Measurements from ENCODE around the gene LPP. TPM values are rescaled to one million over a fixed set of nuclear protein-coding genes. Genes with fewer than 3 reads are reported as not detected.

Gene LPP
- total and polyA plus RNA-seq, 2 of the 13 experiments (the other 11 are each of a cell fraction or from before 2014, with no cell fraction given), result 19.2 to 29.9 TPM

- DNase-seq (ENCODE audit: low spot score), result no peak
- Histone ChIP-seq H3K9me3 (ENCODE audit: low read length) (no peaks in the 10 kb centered on the region), H3K4me3 (replicated peaks in 1 of 3; ENCODE audit: insufficient read depth in 1 of 3, low read depth in 2 of 3, low read length in 3 of 3) (no peak overlapping the region), H3K27me3 (ENCODE audit: control insufficient read depth in 1 of 2, insufficient read depth in 2 of 2, low read length in 2 of 2) (no peaks in the 10 kb centered on the region), H3K36me3 (replicated peaks in 1 of 2; ENCODE audit: control insufficient read depth in 1 of 2, insufficient read depth in 2 of 2, low read length in 2 of 2) (no peaks in the 10 kb centered on the region), H3K79me2 (ENCODE audit: insufficient read depth, low read length) (no peaks in the 10 kb centered on the region), H4K20me1 (ENCODE audit: insufficient read depth, low read length) (no peaks in the 10 kb centered on the region), H3K4me1 (ENCODE audit: insufficient read depth, low read length) (0 out of 2 replicates have a peak, but pooled peaks cover 9% of the 10 kb centered on the region), H3K9ac (ENCODE audit: insufficient read depth, low read depth, low read length) (no peak overlapping the region), H3K27ac (ENCODE audit: extremely low read length, insufficient read depth, low read length) (no peak overlapping the region), H2AFZ (ENCODE audit: low read length) (no peak overlapping the region), H3K4me2 (ENCODE audit: low read depth, low read length) (no peak overlapping the region)
- no TSS peak for BruUV-seq (replicated peaks)
- in situ Hi-C loops (cut with HindIII; ENCODE audit: extremely low pct_ligation_motif_present, low pct_unique_long_range_greater_than_20kb), result no loop called here
- CTCF ChIA-PET (ENCODE audit: low intra/inter-chr PET ratio, low total read pairs), result no interaction called here
- FAIRE-seq, result no peak
- WGBS (ENCODE audit: low lambda C conversion rate), result 82% methylated on average over 7 of the region's 8 CpGs
- ATAC-seq, result peak; percentile 38; the same call in 2 of the 3 replicates
- POLR2A ChIA-PET, result no interaction called here
- intact Hi-C loops (cut with micrococcal nuclease; ENCODE audit: unreplicated experiment), result no loop called here
- TF ChIP-seq POLR2A (IDR thresholded peaks at IDR 0.05; ENCODE audit: insufficient read depth in 1 of 2, low read depth in 2 of 2, low read length in 2 of 2), result no peak
- TF ChIP-seq SP2 (CRISPR knock-in tag; IDR thresholded peaks at IDR 0.05), result no peak
- TF ChIP-seq TFAP4 (IDR thresholded peaks at IDR 0.05; ENCODE audit: borderline replicate concordance, low read depth), result no peak
- TF ChIP-seq SKIL (CRISPR knock-in tag; IDR thresholded peaks at IDR 0.05; ENCODE audit: borderline replicate concordance), result no peak
- TF ChIP-seq MXD4 (CRISPR knock-in tag; IDR thresholded peaks at IDR 0.05), result no peak
- no peak for TF ChIP-seq ZNF770 (CRISPR knock-in tag; IDR thresholded peaks at IDR 0.05)
- TF ChIP-seq ZBTB10 (CRISPR knock-in tag; IDR thresholded peaks at IDR 0.05; ENCODE audit: borderline replicate concordance), result no peak
- no peak for TF ChIP-seq KAT8 (CRISPR knock-in tag; IDR thresholded peaks at IDR 0.05)
- no peak for TF ChIP-seq SMAD1 (CRISPR knock-in tag; IDR thresholded peaks at IDR 0.05; ENCODE audit: borderline replicate concordance, low read depth)
- TF ChIP-seq CCAR2 (optimal IDR thresholded peaks at IDR 0.05; ENCODE audit: low read depth, low read length), result no peak
- no peak for TF ChIP-seq CSRNP1 (CRISPR knock-in tag; IDR thresholded peaks at IDR 0.05)
- TF ChIP-seq SRY (CRISPR knock-in tag; IDR thresholded peaks at IDR 0.05), result no peak
These were observed 757.3 kb downstream of the LPP start for GRCh38 chr3:188911026-188911850.
